HG02642 (cell line): ENCODE results near the gene VPS4A.
"Not testable (repeated sequence)": the region's sequence is repeated elsewhere in the genome, so short reads cannot be mapped to it uniquely, and the experiment has no call there.

Experiments used
- ATAC-seq: cut with Tn5 transposase; IDR thresholded peaks from one replicate; pipeline ENCODE4 v1.9.1; 2021; ENCODE audit warnings: mild to moderate bottlenecking; ENCODE audit not compliant: unreplicated experiment, poor library complexity

VPS4A gene

DNA sequence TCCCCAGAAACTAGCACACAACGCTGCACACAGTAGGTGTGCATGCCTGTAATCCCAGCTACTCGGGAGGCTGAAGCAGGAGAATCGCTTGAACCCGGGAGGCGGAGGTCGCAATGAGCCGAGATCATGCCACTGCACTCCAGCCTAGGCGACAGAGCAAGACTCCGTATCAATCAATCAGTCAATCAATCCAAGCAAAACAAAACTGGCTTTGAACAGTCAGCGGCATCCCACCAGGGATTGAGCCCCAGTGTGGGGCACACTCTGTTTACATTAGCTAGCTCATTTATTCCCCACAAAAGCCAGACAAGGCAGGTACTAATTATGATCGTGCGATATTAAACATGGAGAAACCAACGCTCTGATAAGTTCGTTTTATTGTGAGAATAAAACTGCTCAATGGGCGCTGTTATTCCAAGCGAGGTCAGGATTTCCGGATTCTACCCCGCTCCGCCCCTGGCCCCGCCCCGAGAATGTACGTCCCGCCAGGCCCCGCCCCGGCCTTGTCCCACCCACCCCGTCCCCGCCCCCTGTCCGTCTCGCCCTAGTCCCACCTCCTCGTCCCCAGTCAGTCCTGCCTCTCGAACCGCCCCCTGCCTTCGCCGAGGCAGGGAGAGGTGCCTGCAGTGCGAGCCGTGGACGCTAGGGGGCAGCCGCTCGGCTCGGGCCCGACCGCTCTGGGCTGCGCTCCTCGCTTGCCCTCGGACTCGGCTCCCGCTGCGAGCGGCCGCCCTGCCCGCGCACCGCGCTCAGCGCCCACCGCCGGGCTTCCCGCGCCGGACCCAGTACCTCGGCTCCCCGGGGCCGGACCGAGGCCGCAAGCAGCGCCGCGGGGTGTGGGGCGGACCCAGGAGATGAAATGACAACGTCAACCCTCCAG is at the start of gene VPS4A:
Gene VPS4A, plus strand, starts transcription at position 698 of the 880 bp plus-strand sequence. Its CDS starts 162 bp downstream, at position 860.
- peak; percentile 95 for ATAC-seq

DNA sequence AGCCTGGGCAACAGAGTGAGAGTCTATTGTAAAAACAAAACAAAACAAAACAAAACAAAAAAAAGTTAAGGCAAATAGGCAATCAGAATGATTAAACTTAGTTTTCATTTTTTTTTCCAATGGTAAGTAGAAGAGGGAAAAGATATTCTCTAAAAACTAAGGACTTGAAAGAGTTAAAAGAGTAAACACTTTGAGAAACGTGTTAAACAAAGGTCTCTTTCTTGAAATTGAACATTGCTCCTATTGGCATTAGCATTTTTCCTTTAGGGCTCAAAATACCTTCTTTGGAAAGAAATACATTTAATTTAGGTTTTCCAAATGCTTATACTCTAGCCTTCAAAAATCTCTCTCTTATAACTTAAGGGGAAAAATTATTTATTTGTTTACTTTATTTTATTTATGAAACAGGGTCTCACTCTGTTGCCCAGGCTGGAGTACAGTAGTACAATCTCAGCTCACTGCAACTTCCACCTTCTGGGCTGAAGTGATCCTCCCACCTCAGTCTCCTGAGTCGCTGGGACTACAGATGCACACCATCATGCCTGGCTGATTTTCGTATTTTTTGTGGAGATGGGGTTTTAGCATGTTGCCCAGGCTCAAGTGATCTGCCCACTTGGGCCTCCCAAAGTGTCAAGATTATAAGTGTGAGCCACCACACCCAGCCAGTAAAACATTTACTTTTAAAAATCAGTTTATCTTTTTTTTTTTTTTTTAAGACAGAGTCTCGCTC is 44.7 kb upstream of the VPS4A start:
- no peak for ATAC-seq

DNA sequence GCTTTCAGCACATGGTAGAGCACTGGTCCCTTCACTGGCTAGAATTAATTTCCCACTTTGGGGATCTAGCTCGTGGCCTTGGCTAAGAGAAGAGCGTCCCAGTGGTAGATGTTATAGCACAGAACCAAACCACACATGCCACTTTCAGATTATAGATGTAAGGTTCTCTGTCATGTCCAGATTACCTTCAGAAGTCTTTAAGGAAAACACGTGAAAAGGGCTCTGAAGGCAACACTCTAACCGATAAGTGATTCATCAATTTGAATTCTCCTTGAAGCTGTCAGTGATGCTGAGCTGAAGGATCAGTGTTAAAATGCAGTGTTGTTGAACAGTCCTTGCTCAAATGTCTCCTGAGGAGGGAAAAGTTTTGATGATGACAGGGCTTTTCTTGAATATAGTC is 43.5 kb upstream of the VPS4A start:
- no peak for ATAC-seq

DNA sequence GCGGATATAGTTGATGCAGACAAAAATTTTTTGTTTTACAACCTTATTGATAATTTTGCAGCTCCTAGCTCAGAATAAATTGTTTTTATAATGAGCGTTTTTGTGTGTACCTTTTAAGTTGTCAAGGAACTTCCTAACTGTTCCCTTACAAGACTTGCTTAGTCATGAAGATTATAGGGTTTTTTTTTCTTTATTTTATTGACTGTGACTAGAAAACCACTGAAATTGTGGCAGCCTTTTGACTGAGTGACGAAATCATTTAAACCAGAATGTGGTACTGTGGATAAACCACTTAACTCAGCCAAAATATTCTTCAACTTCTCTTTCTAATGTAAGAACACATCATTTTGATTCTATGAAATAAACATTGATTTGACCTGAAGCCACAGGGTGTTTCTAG is 40.8 kb upstream of the VPS4A start:
- ATAC-seq: no peak

DNA sequence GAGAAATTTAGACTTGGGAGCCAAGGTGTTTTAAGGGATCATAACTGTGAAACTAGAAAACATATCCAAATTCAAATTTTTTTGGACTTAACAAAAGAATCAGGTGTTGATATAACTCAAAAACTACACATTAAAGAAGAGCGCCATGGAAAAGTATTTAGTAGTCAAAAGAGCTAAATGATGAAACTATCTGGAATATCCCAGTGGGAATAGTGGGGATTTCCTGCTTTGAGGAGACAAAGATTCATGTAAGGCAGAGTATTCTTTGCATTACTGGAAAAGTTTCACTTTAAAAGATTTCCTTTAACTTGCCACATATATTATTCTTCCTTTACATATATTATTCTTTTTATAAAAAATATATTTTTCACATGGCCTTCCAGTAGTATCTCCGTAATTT is 40.3 kb upstream of the VPS4A start:
- ATAC-seq: no peak

DNA sequence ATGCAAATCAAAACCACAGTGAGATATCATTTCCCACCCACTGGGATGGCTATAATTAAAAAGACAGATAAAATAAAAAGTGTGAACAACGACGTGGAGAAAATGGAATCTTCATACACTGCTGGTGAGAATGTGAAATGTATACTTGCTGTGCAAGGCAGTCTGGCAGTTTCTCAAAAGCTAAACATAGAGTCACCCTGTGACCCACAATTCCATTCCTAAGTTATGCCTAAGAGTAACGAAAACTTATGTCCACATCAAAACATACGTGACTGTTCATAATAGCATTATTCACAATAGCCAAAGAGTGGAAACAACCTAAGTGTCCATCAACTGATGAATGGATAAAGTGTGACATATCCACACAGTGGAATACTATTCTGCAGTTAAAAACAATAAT is 38.1 kb upstream of the VPS4A start:
- no peak for ATAC-seq

DNA sequence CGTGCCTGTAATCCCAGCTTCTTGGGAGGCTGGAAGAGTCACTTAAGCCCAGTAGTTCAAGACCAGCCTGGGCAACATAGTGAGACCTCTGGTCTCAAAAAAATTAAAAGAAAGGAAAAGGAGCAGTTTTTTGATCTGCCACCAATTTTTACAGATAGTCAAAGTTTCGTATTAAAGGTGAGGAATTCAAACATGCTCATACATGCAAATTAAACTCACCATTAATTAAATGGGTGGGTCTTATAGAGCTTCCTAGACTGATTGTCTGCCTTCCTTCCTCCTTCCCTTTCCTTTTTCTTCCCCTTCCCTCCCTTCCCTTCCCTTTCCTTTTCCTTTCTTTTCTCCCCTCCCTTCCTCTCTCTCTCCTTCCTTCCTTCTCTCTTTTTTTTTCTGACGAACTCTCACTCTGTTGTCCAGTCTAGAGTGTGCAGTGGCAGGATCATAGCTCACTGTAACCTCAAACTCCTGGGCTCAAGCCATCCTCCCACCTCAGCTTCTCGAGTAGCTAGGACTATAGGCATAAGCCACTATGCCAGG is 36.4 kb upstream of the VPS4A start:
- ATAC-seq: no peak

DNA sequence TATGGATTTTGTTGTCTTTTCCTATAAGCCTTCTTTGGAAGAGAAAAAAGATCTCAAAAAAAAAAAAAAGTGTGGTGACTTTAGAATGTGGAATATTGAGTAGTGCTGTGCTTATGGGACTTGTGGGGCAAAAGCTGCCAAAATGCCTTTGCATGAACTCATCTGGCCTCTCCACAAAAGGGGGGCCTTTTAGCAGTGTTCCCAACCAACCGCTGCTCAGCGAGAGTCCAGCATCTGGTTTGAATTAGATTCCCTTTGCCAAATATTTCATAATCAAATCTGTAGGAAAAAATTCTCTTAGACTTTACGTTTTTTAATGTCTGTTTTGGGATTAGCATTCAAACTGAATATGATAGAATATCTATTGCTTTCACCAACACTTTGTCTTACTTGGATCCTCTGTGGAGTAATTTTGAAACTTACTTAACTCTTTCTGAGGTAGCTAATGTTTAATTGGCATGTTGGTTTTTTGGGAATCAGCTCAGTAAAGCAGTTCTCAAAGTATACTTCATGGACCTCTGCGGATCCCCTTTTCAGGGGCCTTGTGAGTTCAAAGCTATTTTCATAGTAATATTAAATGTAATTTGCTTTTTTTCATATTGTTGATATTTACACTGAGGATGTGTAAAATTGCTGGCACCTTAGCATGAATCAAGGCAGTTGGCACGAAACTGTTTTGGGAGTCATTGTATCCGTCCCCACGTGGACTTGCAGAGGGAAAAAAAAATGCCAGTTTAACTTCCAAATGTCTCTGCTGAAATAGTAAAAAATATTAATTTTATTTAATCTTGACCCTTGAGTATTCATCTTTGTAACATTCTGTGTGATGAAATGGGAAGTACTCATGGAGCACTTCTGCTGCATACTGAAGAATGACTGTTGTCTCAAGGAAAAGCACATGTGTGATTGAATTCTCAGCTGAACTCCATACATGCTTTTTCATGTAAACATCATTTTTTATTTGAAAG is 34.7 kb upstream of the VPS4A start:
- no peak for ATAC-seq

DNA sequence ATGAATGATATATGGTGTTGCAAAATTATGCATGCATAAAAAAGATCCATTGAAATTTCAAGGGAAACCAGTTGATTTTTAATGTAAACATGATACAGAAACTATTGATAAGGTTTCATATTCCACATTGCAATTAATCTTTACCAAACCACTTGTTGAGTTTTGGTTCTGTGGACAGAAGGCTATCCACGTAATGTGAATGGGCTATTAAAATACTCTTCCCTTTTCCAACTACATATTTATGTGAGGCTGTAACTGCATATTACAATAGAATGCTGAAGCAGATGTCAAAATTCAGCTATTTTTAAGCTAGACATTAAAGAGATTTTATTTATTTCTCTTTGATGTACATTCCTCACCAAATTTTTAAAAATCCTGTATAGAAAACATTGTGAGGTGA is 33.7 kb upstream of the VPS4A start:
- ATAC-seq: no peak

DNA sequence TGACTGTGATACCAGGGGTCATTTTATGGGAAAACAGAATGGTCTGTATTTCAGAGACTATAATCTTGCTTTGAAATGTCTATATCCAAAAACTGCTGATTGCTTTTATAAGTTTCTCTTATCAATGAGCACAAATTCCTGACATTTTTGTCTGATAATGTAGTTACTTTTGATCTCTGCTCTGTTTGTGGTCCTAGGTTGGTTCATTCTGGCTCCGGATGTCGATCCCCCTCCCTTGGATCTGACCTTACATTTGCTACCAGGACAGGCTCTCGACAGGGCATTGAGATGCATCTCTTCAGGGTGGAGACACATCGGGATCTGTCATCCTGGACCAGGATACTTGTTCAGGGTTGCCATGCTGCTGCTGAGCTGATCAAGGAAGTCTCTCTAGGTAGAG is 27.3 kb upstream of the VPS4A start:
- no peak for ATAC-seq

DNA sequence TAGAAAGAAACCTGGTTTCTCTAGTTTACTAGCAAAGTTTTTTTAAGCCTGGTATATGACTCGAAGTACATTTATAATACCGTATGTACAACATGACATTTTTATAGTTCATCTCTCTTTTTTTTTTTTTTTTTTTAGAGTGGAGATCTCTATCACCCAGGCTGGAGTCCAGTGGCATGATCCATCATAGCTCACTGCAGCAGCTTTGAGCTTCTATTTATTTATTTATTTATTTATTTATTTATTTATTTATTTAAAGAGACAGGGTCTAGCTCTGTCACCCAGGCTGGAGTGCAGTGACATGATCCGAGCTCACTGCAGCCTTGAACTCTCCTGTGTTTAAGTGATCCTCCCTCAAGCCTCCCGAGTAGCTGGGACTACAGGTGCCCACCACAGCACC is 25.9 kb upstream of the VPS4A start:
- no peak for ATAC-seq

DNA sequence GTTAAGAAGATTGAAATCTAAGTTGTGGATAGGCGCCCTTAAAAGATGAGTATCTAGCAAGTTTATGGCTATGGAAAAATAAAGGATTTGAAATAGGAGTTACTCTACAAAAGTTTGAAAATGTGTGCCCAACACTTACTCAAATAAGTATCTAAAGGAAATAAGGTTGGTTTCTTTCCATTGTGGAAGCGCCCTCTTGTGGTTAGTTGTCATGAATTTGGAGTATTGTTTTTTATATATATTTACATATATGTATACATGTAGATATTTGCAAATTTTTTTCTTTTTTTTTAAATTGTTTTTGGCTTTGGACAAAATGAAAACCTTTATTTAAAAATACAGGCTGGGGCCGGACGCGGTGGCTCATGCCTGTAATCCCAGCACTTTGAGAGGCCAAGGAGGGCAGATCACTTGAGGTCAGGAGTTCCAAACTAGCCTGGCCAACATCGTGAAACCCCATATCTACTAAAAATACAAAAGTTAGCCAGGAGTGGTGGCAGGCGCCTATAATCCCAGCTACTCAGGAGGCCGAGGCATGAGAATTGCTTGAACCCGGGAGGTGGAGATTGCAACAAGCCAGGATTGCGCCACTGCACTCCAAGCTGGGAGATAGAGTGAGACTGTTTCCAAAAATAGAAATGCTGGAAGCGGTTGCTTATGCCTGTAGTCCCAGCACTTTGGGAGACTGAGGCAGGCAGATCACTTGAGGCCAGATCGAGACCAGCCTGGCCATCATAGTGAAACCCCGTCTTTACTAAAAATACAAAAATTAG is 24.0 kb upstream of the VPS4A start:
- no peak for ATAC-seq

DNA sequence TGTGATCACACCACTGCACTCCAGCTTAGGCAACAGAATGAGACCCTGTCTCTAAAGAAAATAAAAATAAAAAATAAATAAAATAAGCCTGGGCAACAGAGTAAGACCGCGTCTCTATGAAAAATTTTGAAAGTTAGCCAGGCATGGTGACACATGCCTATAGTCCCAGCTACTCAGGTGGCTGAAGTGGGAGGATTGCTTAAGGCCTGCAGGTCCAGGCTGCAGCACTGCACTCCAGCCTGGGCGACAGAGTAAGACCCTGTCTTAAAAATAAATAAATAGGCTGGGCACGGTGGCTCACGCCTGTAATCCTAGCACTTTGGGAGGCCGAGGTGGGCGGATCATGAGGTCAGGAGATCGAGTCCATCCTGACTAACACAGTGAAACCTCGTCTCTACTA is 19.5 kb upstream of the VPS4A start:
- ATAC-seq: not testable (repeated sequence)

DNA sequence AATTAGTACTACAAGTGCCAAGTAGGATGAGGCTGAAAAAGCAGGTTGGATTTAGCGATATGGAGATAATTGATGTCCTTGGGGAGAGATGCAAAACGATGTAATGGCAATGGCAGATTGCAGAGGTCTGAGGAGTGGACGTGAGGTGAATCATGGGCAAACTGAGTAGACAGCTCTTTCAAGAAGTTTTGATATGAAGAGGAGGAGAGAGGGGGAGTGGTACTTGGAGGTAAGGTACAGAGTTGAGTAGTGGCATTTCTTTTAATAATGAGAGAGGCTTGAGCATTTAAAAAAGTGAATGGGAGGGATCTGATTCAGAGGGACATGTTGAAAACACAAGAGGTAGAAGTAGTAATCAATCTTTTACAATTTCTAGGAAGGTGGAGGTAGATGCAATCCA is 17.7 kb upstream of the VPS4A start:
- ATAC-seq: no peak

DNA sequence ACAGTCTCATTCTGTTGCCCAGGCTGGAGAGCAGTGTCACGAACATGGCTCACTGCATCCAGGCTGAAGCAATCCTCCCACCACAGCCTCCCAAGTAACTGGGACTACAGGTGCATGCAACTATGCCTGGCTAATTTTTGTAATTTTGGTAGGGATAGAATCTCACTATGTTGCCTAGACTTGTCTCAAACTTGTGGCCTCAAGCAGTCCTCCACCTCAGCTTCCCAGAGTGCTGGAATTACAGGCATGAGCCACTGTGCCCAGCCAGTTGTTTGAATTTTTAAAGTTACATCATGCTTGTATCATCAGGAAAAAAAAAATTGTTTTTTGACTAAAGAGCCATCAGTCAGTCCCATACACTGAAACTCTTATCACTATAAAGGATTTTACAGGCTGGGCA is 17.1 kb upstream of the VPS4A start:
- no peak for ATAC-seq

DNA sequence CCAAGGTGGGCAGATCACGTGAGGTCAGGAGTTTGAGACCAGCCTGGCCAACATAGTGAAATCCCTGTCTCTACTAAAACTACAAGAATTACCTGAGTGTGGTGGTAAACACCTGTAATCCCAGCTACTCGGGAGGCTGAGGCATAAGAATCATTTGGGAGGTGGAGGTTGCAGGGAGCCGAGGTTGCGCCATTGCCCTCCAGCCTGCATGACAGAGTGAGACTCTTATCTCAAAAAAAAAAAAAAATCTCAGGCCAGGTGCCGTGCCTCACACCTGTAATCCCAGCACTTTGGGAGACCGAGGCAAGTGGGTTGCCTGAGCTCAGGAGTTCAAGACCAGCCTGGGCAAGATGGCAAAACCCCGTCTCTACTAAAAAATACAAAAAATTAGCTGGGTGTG is 14.4 kb upstream of the VPS4A start:
- ATAC-seq: not testable (repeated sequence)

DNA sequence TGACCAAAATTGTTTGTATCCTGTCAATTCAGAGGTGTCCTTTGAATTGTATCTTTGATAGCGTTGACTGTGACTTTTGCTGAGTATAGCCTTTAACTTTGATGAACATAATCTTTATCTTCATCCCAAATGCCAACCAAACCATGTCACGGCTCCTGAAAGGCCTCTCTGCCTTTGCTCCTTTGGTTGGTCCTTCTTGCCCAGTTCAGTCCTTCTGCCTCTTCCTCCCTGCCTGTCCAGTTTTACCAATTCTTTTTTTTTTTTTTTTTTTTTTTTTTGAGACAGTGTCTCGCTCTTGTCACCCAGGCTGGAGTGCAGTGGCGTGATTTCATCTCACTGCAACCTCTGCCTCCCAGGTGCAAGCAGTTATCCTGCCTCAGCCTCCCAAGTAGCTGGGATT is 12.9 kb upstream of the VPS4A start:
- no peak for ATAC-seq

DNA sequence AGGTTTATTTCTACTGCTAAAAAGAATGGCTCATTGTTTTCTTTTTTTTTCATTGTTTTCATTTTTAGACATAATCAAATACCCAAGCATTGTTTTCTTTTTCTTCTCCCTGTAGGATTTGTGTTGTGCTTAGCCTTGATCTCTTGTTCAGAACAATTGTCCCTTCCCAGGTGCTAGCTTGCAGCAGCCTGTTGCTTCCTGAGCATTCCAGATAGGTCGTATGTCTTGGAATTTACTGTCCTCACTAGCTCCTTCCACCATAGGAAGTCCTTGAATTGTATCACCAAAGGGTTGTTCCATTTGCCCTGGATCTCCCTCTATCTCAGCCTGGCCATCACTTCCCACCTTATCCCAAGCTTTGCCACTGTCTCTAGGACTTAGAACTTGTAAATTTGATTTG is 10.0 kb upstream of the VPS4A start:
- no peak for ATAC-seq

DNA sequence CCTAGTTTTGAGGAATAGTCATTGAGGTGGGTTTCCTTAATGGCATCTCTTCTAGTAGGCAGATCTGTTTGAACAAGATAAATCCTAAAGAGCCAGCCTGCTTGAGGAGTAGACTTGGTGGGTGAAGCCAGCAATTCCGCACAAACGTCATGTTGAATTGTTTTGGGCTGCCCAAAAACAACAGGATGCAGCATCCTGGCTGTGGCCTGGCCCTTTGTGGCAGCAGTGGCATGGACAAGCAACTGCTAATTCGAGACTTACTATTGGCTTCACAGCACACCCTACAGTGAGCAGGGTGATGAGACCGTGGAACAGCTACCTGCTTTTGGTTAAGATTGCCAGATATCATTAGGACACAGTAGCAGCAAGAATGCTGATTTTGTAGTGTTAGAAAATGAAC is 9.3 kb upstream of the VPS4A start:
- ATAC-seq: no peak

DNA sequence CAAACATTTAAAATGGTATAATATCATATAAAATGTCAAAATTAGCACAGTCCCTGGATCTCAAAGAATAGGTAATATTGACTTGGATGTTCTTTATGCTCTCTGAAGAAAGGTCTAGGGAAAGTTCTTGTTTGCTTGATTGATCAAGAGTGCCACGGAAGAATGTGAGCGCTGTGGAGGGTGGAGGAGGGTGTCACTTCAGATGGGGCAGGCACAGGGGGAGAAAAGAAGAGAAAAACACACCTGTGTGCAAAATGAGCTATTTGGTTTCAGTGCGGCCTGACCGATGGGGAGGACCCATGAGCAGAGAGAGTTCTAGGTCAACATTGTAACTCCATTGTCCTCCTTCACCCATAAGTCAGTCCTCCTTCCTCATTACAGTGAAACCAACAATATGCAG is 8.8 kb upstream of the VPS4A start:
- ATAC-seq: no peak
